Measurements from ENCODE around the gene SLC49A4. TPM values are rescaled to one million over a fixed set of nuclear protein-coding genes. Genes with fewer than 3 reads are reported as not detected.

SLC49A4 gene
- total and polyA plus RNA-seq, 12 donors = 3.1 to 19.7 (median 15.3) TPM

DNA sequence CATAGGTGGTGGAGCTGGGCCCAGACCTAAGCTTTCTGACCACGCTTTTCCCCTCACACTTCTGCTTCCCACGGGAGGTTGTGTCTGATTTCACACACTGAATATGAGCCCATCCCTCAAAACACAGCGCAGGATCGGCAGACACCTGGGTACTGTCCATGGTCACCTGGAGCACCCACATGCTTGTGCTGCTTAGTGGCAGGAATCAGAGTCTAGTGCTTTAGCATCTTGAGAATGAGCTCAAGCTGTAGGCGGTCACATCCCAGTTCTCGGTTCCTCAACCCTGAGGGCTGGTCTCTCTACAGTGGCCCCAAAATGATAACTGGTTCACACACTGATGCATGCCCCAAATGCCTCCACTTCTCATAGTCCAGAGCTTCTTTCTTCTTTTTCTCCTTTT is 121.7 kb downstream of the SLC49A4 start:
- WGBS, 2 donors = 90 to 91% methylated on average over 6 of the region's 6 CpGs
- intact Hi-C loops (cut with DNase I) = no loop called here
- peaks cover 0 to 33% (median 0%) of the 10 kb centered on the region in 9 donors for H3K36me3 ChIP-seq
- H3K9me3 ChIP-seq = no peaks in the 10 kb centered on the region
- ATAC-seq = no peak
- H3K4me3 ChIP-seq = no peak overlapping the region
- no peaks in the 10 kb centered on the region for H3K4me1 ChIP-seq
- H3K27me3 ChIP-seq = peaks cover 0 to 44% (median 0%) of the 10 kb centered on the region in 7 donors
- no peak for TF ChIP-seq CTCF (IDR thresholded peaks at IDR 0.05)
- DNase-seq = no peak
- no peak overlapping the region for H3K27ac ChIP-seq

GRCh38 chr3:122917412-122917811 is 122.5 kb downstream of the SLC49A4 start:
- peaks cover 0 to 44% (median 7%) of the 10 kb centered on the region in 7 donors for H3K27me3 ChIP-seq
- H3K4me3 ChIP-seq = no peak overlapping the region
- TF ChIP-seq CTCF (IDR thresholded peaks at IDR 0.05) = no peak
- H3K9me3 ChIP-seq = no peaks in the 10 kb centered on the region
- DNase-seq (no peak), ATAC-seq (no peak)
- intact Hi-C loops (cut with DNase I) = no loop called here
- H3K36me3 ChIP-seq = peaks cover 0 to 25% (median 0%) of the 10 kb centered on the region in 9 donors
- H3K4me1 ChIP-seq = peaks cover 0 to 7% (median 0%) of the 10 kb centered on the region in 9 donors
- H3K27ac ChIP-seq = no peak overlapping the region
- WGBS, 2 donors = 87 to 89% methylated on average over 4 of the region's 4 CpGs

DNA sequence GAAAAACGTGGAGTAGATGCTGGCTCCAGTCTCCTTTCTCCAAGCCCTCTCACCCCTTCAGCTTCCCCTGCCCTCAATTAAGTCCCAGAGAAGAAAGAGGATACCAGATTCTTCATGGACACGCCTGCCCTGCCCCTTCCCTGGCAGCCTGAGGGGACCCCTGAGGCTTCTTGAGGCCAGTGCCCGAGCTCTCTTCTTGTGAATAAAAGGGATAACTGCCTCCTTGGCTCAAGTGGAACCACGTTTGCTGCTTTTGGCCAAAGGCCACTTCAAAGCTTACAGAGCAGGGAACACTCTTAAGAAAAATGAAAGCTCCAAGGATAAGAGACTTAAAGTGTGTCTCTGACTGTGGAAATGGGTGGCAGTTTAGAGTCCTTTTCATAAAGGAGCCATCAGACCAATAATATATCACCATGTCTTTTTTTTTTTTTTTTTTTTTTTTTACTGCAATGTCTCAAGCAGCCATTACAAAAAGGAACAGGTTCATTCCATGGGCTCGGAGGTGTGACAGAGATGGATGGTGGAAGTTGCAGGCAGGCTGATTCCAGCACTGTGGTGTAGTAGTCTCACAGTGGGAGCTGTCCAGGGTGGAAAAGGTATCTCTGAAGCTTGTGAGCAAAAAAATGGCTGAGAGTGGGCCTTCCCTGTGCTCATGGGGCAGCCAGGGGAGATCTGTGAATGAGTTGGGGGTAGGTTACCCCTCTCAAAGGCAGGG is 123.9 kb downstream of the SLC49A4 start:
- H3K27me3 ChIP-seq = peaks cover 0 to 44% (median 7%) of the 10 kb centered on the region in 7 donors
- no peak for TF ChIP-seq CTCF (IDR thresholded peaks at IDR 0.05)
- ATAC-seq (no peak), DNase-seq (no peak)
- H3K9me3 ChIP-seq = no peaks in the 10 kb centered on the region
- intact Hi-C loops (cut with DNase I) = no loop called here
- peaks cover 0 to 17% (median 0%) of the 10 kb centered on the region in 9 donors for H3K36me3 ChIP-seq
- H3K27ac ChIP-seq = no peak overlapping the region
- H3K4me3 ChIP-seq = no peak overlapping the region
- 66 to 69% methylated on average over 5 of the region's 5 CpGs for WGBS, 2 donors
- H3K4me1 ChIP-seq = peaks cover 0 to 7% (median 0%) of the 10 kb centered on the region in 9 donors

DNA sequence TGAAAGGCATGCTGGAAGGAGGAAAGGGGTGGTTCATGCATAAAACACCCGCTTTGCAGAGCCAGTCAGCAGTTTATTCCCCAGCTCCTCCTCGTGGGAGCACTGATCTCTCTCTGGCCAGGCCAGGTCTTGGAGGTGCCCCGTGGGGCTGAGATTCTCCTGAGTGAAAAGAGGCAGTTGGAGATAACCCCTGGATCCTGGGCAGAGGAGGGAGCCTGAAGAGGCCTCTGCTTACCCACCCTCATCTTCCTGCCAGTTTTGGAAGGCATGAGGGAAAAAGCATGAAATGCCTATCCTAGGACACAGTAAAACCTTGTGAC is 124.4 kb downstream of the SLC49A4 start:
- H3K4me3 ChIP-seq = no peak overlapping the region
- H3K9me3 ChIP-seq = no peaks in the 10 kb centered on the region
- peaks cover 0 to 17% (median 0%) of the 10 kb centered on the region in 9 donors for H3K36me3 ChIP-seq
- intact Hi-C loops (cut with DNase I) = no loop called here
- WGBS, 2 donors = 72 to 80% methylated on average over 3 of the region's 3 CpGs
- DNase-seq (no peak), ATAC-seq (no peak)
- H3K4me1 ChIP-seq = peaks cover 0 to 7% (median 0%) of the 10 kb centered on the region in 9 donors
- peaks cover 0 to 44% (median 7%) of the 10 kb centered on the region in 7 donors for H3K27me3 ChIP-seq
- no peak for TF ChIP-seq CTCF (IDR thresholded peaks at IDR 0.05)
- H3K27ac ChIP-seq = no peak overlapping the region

Measured in heart right ventricle (tissue), 16 donors.